Measurements from ENCODE around the gene SORCS2.

The SORCS2 gene

GRCh38 chr4:7710576-7711306 lies 518.4 kb downstream of the SORCS2 start:
- DNase-seq (ENCODE audit: low read depth) = no peak

GRCh38 chr4:7711307-7711963 lies 519.1 kb downstream of the SORCS2 start:
- DNase-seq (ENCODE audit: low read depth) = no peak

GRCh38 chr4:7712021-7712671 lies 519.8 kb downstream of the SORCS2 start:
- DNase-seq (ENCODE audit: low read depth) = no peak

GRCh38 chr4:7713757-7714156 lies 521.4 kb downstream of the SORCS2 start:
- DNase-seq (ENCODE audit: low read depth) = no peak

GRCh38 chr4:7714176-7714575 lies 521.8 kb downstream of the SORCS2 start:
- no peak for DNase-seq (ENCODE audit: low read depth)

GRCh38 chr4:7714738-7715137 lies 522.4 kb downstream of the SORCS2 start:
- no peak for DNase-seq (ENCODE audit: low read depth)

GRCh38 chr4:7715271-7716009 lies 523.1 kb downstream of the SORCS2 start:
- DNase-seq (ENCODE audit: low read depth) = no peak

- DNase-seq (ENCODE audit: low read depth) = no peak
These were observed 523.8 kb downstream of the SORCS2 start for GRCh38 chr4:7716010-7716721.

- no peak for DNase-seq (ENCODE audit: low read depth)
These were observed 524.8 kb downstream of the SORCS2 start for GRCh38 chr4:7717161-7717560.

- no peak for DNase-seq (ENCODE audit: low read depth)
These were observed 525.7 kb downstream of the SORCS2 start for GRCh38 chr4:7717946-7718490.

- no peak for DNase-seq (ENCODE audit: low read depth)
These were observed 527.2 kb downstream of the SORCS2 start for GRCh38 chr4:7719354-7720174.

- no peak for DNase-seq (ENCODE audit: low read depth)
These were observed 529.7 kb downstream of the SORCS2 start for GRCh38 chr4:7721984-7722551.

GRCh38 chr4:7722766-7723387 lies 530.5 kb downstream of the SORCS2 start:
- DNase-seq (ENCODE audit: low read depth) = no peak

- no peak for DNase-seq (ENCODE audit: low read depth)
These were observed 531.3 kb downstream of the SORCS2 start for GRCh38 chr4:7723625-7724024.

- no peak for DNase-seq (ENCODE audit: low read depth)
These were observed 533.6 kb downstream of the SORCS2 start for GRCh38 chr4:7725951-7726350.

GRCh38 chr4:7726665-7727413 lies 534.5 kb downstream of the SORCS2 start:
- DNase-seq (ENCODE audit: low read depth) = no peak

GRCh38 chr4:7727749-7728148 lies 535.4 kb downstream of the SORCS2 start:
- DNase-seq (ENCODE audit: low read depth) = no peak

GRCh38 chr4:7731437-7731836 lies 539.1 kb downstream of the SORCS2 start:
- DNase-seq (ENCODE audit: low read depth) = no peak

GRCh38 chr4:7732263-7732662 lies 539.9 kb downstream of the SORCS2 start:
- no peak for DNase-seq (ENCODE audit: low read depth)
